Smooth muscle cell (in vitro differentiated cells): Measurements from ENCODE around the gene PTHLH. TPM values are rescaled to one million over a fixed set of nuclear protein-coding genes. Genes with fewer than 3 reads are reported as not detected.

Experiments
- DNase-seq: peaks from one replicate; lab custom pipeline; 2025; ENCODE audit not compliant: unreplicated experiment; lab: John Stamatoyannopoulos, UW
- H2AFZ ChIP-seq: fragments of 200-600 bp; sonication (generic); 2 replicates; pipeline ENCODE4 v1.6.0; 2016; ENCODE audit warnings: antibody characterized with exemption, low read depth, mild to moderate bottlenecking
- H3F3A ChIP-seq: fragments of 200-600 bp; sonication (generic); 2 replicates; pipeline ENCODE4 v1.6.0; 2017; ENCODE audit warnings: antibody characterized with exemption, low read depth
- H3K27ac ChIP-seq: fragments of 200-600 bp; sonication (generic); 2 replicates; pipeline ENCODE4 v1.5.1; 2016; ENCODE audit warnings: low read depth, mild to moderate bottlenecking
- H3K27me3 ChIP-seq: fragments of 200-600 bp; sonication (generic); 2 replicates; pipeline ENCODE4 v1.6.1; 2016; ENCODE audit warnings: low read depth, mild to moderate bottlenecking
- H3K36me3 ChIP-seq: fragments of 200-600 bp; sonication (generic); 2 replicates; pipeline ENCODE4 v1.5.1; 2016; ENCODE audit warnings: low read depth
- H3K4me1 ChIP-seq: fragments of 200-600 bp; sonication (generic); 2 replicates; pipeline ENCODE4 v1.5.1; 2016; ENCODE audit warnings: low read depth
- H3K4me2 ChIP-seq: fragments of 200-600 bp; sonication (generic); 2 replicates; pipeline ENCODE4 v1.6.0; 2016; ENCODE audit warnings: mild to moderate bottlenecking
- H3K4me3 ChIP-seq: fragments of 200-600 bp; sonication (generic); 2 replicates; pipeline ENCODE4 v1.5.1; 2016; ENCODE audit warnings: mild to moderate bottlenecking
- H3K79me2 ChIP-seq: fragments of 200-600 bp; sonication (generic); 2 replicates; pipeline ENCODE4 v1.6.0; 2016; ENCODE audit warnings: low read depth, mild to moderate bottlenecking
- H3K9ac ChIP-seq: fragments of 200-600 bp; sonication (generic); 2 replicates; pipeline ENCODE4 v1.6.0; 2016; ENCODE audit warnings: low read depth
- H3K9me3 ChIP-seq: fragments of 200-600 bp; sonication (generic); replicated peaks from 2 replicates; pipeline ENCODE4 v1.5.1; 2016; ENCODE audit warnings: low read depth
- H4K20me1 ChIP-seq: fragments of 200-600 bp; sonication (generic); 2 replicates; pipeline ENCODE4 v1.6.0; 2016; ENCODE audit warnings: low read depth
- WGBS: methylation state at CpG from one replicate; pipeline ENCODE4 v1.1.7; 2016; ENCODE audit warnings: low lambda C conversion rate; 5-methylcytosine and 5-hydroxymethylcytosine counted together
- polyA plus RNA-seq: library from polyadenylated mRNA; unstranded; fragments of >200 nt; fragmentation: Nextera tagmentation; extraction: Ambion mirVana; gene quantifications from 2 replicates; pipeline ENCODE4 v1.2.1, GENCODE V29; 2016
- total RNA-seq: library from RNA; depleted of rRNA; stranded (reverse); fragments of >200 nt; gene quantifications from 2 replicates; pipeline ENCODE4 v1.2.3, GENCODE V29; 2014
- TF ChIP-seq, protein P1 (sequence below): fragments of 200-600 bp; sonication (generic); IDR thresholded peaks from 2 replicates; pipeline ENCODE4 v1.5.1; 2017; ENCODE audit warnings: borderline replicate concordance, mild to moderate bottlenecking, antibody characterized with exemption; ENCODE audit not compliant: insufficient read depth, poor library complexity, severe bottlenecking

PTHLH gene
- total and polyA plus RNA-seq, 2 experiments from 2014 or later: 58.0 to 181 TPM

DNA sequence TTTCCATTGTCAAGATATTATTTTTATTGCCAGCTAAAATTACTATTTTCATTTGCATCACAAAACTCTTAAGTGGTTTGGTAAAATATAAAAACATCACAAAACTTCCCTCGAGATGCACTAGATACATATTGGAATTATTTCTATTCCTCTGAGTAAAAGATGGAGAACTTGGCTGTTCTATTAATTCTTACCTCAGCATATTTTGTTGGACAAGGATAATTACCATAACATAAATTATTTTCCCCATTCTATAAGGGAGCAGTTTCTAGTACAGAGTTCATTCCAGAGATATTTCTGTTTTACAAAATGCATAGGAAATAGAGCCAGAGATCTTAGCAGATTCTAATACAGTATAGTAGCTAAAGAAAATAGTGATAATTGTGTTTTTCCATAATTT, 42.6 kb upstream of the PTHLH start:
- H4K20me1 ChIP-seq: no peaks in the 10 kb centered on the region
- H3K4me2 ChIP-seq: no peak overlapping the region
- H3K4me3 ChIP-seq: no peak overlapping the region
- no peak overlapping the region for H2AFZ ChIP-seq
- no peaks in the 10 kb centered on the region for H3F3A ChIP-seq
- no peak overlapping the region for H3K9ac ChIP-seq
- no peaks in the 10 kb centered on the region for H3K4me1 ChIP-seq
- H3K36me3 ChIP-seq: no peaks in the 10 kb centered on the region
- H3K27ac ChIP-seq: no peak overlapping the region
- no peaks in the 10 kb centered on the region for H3K9me3 ChIP-seq
- H3K79me2 ChIP-seq: no peaks in the 10 kb centered on the region
- whole genome bisulfite sequencing: 97% methylated on average over 1 of the region's 1 CpG
- TF ChIP-seq, protein P1, sequence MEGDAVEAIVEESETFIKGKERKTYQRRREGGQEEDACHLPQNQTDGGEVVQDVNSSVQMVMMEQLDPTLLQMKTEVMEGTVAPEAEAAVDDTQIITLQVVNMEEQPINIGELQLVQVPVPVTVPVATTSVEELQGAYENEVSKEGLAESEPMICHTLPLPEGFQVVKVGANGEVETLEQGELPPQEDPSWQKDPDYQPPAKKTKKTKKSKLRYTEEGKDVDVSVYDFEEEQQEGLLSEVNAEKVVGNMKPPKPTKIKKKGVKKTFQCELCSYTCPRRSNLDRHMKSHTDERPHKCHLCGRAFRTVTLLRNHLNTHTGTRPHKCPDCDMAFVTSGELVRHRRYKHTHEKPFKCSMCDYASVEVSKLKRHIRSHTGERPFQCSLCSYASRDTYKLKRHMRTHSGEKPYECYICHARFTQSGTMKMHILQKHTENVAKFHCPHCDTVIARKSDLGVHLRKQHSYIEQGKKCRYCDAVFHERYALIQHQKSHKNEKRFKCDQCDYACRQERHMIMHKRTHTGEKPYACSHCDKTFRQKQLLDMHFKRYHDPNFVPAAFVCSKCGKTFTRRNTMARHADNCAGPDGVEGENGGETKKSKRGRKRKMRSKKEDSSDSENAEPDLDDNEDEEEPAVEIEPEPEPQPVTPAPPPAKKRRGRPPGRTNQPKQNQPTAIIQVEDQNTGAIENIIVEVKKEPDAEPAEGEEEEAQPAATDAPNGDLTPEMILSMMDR: no peak
- DNase-seq: no peak
- no peaks in the 10 kb centered on the region for H3K27me3 ChIP-seq

DNA sequence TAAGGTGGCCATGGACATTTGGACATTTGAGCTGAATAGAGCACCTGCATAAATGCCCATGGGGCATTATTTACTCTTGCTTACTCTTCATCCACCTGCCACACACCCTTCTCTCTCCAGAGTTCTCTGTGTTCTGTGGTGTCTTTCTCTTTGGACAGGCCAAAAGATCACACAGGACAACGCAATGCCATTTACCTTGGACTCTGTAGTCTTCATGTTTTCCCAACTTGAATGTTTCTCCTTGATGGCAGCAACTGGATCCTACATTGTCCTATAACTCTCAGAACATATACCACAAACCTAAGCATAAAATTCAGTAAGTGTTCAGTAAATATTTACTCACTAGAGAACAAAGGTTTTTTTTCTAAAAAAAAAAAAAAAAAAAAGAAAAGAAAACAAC, 41.7 kb upstream of the PTHLH start:
- H3F3A ChIP-seq: no peaks in the 10 kb centered on the region
- no peaks in the 10 kb centered on the region for H3K27me3 ChIP-seq
- 100% methylated on average over 1 of the region's 1 CpG for WGBS
- H3K36me3 ChIP-seq: no peaks in the 10 kb centered on the region
- no peak overlapping the region for H3K9ac ChIP-seq
- H3K4me3 ChIP-seq: no peak overlapping the region
- H3K79me2 ChIP-seq: no peaks in the 10 kb centered on the region
- no peaks in the 10 kb centered on the region for H4K20me1 ChIP-seq
- no peak overlapping the region for H3K4me2 ChIP-seq
- no peak overlapping the region for H3K27ac ChIP-seq
- H3K4me1 ChIP-seq: no peaks in the 10 kb centered on the region
- H2AFZ ChIP-seq: no peak overlapping the region
- TF ChIP-seq, protein P1: no peak
- no peak for DNase-seq
- H3K9me3 ChIP-seq: no peaks in the 10 kb centered on the region

DNA sequence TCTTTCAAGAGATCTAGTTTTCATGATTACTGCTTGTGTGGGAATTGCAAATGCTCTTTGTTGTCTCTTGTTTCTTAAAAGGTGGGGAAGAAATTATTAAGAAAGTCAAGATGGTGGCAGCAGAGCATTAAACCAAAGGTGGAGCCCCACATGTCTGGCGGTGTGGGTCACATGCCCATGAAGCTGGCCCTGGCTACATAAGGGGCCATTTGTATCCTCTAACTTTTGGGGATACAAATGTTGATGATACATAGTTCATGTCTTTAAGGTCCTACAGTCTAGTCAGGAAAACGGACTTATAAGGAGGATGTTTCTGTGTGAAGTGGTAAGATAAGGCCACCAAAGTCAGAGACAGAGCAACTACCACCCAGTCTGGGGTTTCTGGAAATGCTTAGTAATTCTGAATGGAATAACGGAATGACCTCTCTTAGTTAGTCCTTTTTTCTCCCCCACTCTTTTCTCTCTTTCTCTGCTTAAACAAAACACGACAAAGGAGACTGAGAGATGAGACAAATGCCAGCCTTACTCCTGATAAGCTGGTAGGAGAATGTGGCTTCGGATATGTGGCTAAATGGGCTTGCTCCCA, 39.9 kb upstream of the PTHLH start:
- Histone ChIP-seq H3K4me2 (no peak overlapping the region), H2AFZ (no peak overlapping the region), H4K20me1 (no peaks in the 10 kb centered on the region), H3K36me3 (no peaks in the 10 kb centered on the region), H3K79me2 (no peaks in the 10 kb centered on the region), H3K9me3 (no peaks in the 10 kb centered on the region), H3K9ac (no peak overlapping the region), H3F3A (no peaks in the 10 kb centered on the region), H3K4me1 (no peaks in the 10 kb centered on the region), H3K4me3 (no peak overlapping the region), H3K27me3 (no peaks in the 10 kb centered on the region), H3K27ac (no peak overlapping the region)
- WGBS: 78% methylated on average over 5 of the region's 5 CpGs
- TF ChIP-seq, protein P1: no peak
- no peak for DNase-seq

DNA sequence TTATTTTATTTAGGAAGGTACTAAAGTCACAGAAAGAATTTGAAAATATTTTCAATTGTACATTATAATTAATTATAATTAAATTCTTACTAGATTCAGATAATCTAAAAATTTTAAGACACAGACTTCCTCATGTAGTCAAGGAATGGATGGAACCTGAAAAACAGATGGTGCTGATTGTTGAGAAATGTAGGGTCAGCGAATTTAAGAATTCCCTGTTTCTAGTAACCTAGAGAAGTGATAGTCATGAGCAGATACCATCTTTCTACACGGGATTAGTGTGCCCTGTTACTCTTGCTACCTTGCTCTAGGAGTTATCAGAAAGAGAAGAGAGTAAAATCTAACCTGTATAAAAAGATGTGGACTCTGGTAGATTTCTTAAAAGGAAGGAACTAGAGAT, 37.5 kb upstream of the PTHLH start:
- Histone ChIP-seq H4K20me1 (no peaks in the 10 kb centered on the region), H3K9ac (no peak overlapping the region), H3K27ac (no peak overlapping the region), H3K4me1 (no peaks in the 10 kb centered on the region), H3K27me3 (no peaks in the 10 kb centered on the region), H2AFZ (no peak overlapping the region), H3K79me2 (no peaks in the 10 kb centered on the region), H3K4me2 (no peak overlapping the region), H3K36me3 (no peaks in the 10 kb centered on the region), H3F3A (no peaks in the 10 kb centered on the region), H3K9me3 (no peaks in the 10 kb centered on the region), H3K4me3 (no peak overlapping the region)
- WGBS: 84% methylated on average over 2 of the region's 2 CpGs
- DNase-seq: no peak
- TF ChIP-seq, protein P1: no peak
